HepG2 (cell line): ENCODE measurements around the gene CPS1. TPM values are rescaled to one million over a fixed set of nuclear protein-coding genes. Genes with fewer than 3 reads are reported as not detected.

Experiments
- CBFB ChIP-seq: sonication (generic); formaldehyde crosslinking; IDR thresholded peaks from 2 replicates; pipeline ENCODE4 v1.4.0; 2020; ENCODE audit warnings: missing genetic modification reagents
- DR1 ChIP-seq: sonication (generic); formaldehyde crosslinking; IDR thresholded peaks from 2 replicates; pipeline ENCODE4 v1.8.0; 2021; ENCODE audit warnings: mild to moderate bottlenecking, missing genetic modification reagents, inconsistent platforms
- EP300 ChIP-seq, 3 experiments: sonication (generic) in 1 of 3; formaldehyde crosslinking in 1 of 3; IDR thresholded peaks; 2 replicates each; pipeline versions ENCODE4 v1.5.1 to v1.6.1; 2011 to 2020; ENCODE audit warnings: low read depth in 2 of 3, low read length in 2 of 3, borderline replicate concordance in 1 of 3, improper control_type of control experiment in 1 of 3, mild to moderate bottlenecking in 1 of 3, missing genetic modification reagents in 1 of 3, moderate library complexity in 1 of 3
- FOSL2 ChIP-seq: sonication (generic); formaldehyde crosslinking; IDR thresholded peaks from 2 replicates; pipeline ENCODE4 v1.4.0; 2020; ENCODE audit warnings: missing genetic modification reagents
- HINFP ChIP-seq: sonication (generic); formaldehyde crosslinking; IDR thresholded peaks from 2 replicates; pipeline ENCODE4 v1.4.0; 2020; ENCODE audit warnings: low read depth, mild to moderate bottlenecking, missing genetic modification reagents
- NR3C1 ChIP-seq: sonication (generic); formaldehyde crosslinking; IDR thresholded peaks from 2 replicates; pipeline ENCODE4 v1.4.0; 2020; ENCODE audit warnings: missing genetic modification reagents
- RAD21 ChIP-seq: fragments of 450-650 bp; formaldehyde crosslinking; IDR thresholded peaks from 2 replicates; pipeline ENCODE4 v1.5.0; 2020; ENCODE audit warnings: mild to moderate bottlenecking
- RORA ChIP-seq: sonication (generic); formaldehyde crosslinking; IDR thresholded peaks from 2 replicates; pipeline ENCODE4 v1.5.0; 2020; ENCODE audit warnings: mild to moderate bottlenecking, missing genetic modification reagents, moderate library complexity
- SAP130 ChIP-seq: IDR thresholded peaks from 2 replicates; pipeline ENCODE4 v1.6.1; 2016; ENCODE audit warnings: low read depth
- SIX1 ChIP-seq: sonication (generic); formaldehyde crosslinking; IDR thresholded peaks from 2 replicates; pipeline ENCODE4 v1.4.0; 2020; ENCODE audit warnings: missing genetic modification reagents, borderline replicate concordance
- STAT5B ChIP-seq: sonication (generic); formaldehyde crosslinking; IDR thresholded peaks from 2 replicates; pipeline ENCODE4 v1.4.0; 2020; ENCODE audit warnings: missing genetic modification reagents
- STAT6 ChIP-seq: sonication (generic); formaldehyde crosslinking; IDR thresholded peaks from 2 replicates; pipeline ENCODE4 v1.4.0; 2020; ENCODE audit warnings: missing genetic modification reagents, mild to moderate bottlenecking, borderline replicate concordance
- TSC22D2 ChIP-seq: sonication (generic); formaldehyde crosslinking; IDR thresholded peaks from 2 replicates; pipeline ENCODE4 v1.5.1; 2020; ENCODE audit warnings: missing genetic modification reagents, mild to moderate bottlenecking, borderline replicate concordance
- ZIK1 ChIP-seq: sonication (generic); formaldehyde crosslinking; IDR thresholded peaks from 2 replicates; pipeline ENCODE4 v1.5.0; 2020; ENCODE audit warnings: mild to moderate bottlenecking, low read depth, missing genetic modification reagents, borderline replicate concordance
- ZKSCAN1 ChIP-seq: fragments of 150-350 bp; IDR thresholded peaks from 2 replicates; pipeline ENCODE4 v1.6.1; 2014; ENCODE audit warnings: low read length
- ZNF296 ChIP-seq: sonication (generic); formaldehyde crosslinking; conservative IDR thresholded peaks from 2 replicates; pipeline ENCODE4 v1.5.0; 2020; ENCODE audit warnings: mild to moderate bottlenecking, missing genetic modification reagents
- ZNF3 ChIP-seq: IDR thresholded peaks from 2 replicates; pipeline ENCODE4 v1.7.0; 2017; ENCODE audit warnings: inconsistent platforms
- ZNF549 ChIP-seq: sonication (generic); formaldehyde crosslinking; IDR thresholded peaks from 2 replicates; pipeline ENCODE4 v1.5.0; 2020; ENCODE audit warnings: missing genetic modification reagents
- ZNF639 ChIP-seq: conservative IDR thresholded peaks from 2 replicates; pipeline ENCODE4 v1.6.1; 2018; ENCODE audit warnings: missing genetic modification reagents
- ZNF660 ChIP-seq: sonication (generic); formaldehyde crosslinking; IDR thresholded peaks from 2 replicates; pipeline ENCODE4 v1.5.1; 2020; ENCODE audit warnings: mild to moderate bottlenecking, low read depth, missing genetic modification reagents, borderline replicate concordance
- ZNF691 ChIP-seq: sonication (generic); formaldehyde crosslinking; IDR thresholded peaks from 2 replicates; pipeline ENCODE4 v1.4.0; 2020; ENCODE audit warnings: missing genetic modification reagents, low read depth, mild to moderate bottlenecking, borderline replicate concordance
- ZNF740 ChIP-seq: sonication (generic); formaldehyde crosslinking; IDR thresholded peaks from 2 replicates; pipeline ENCODE4 v1.4.0; 2020; ENCODE audit warnings: missing genetic modification reagents
- polyA plus RNA-seq, 8 experiments: library from polyadenylated mRNA; depleted of rRNA in 3 of 8; stranded (reverse) in 7 of 8; unstranded in 1 of 8; fragments of >200 nt; fragmentation: Illumina TruSeq in 4 of 8; extraction: Trizol in 4 of 8; gene quantifications; 2 replicates each; pipeline versions ENCODE4 v1.2.1 to v1.2.3, GENCODE V29; 2011 to 2016; ENCODE audit warnings: low read depth in 4 of 8, missing spikeins in 1 of 8, mixed read lengths in 1 of 8; ENCODE audit not compliant: insufficient read depth in 1 of 8
- total RNA-seq, 5 experiments: library from RNA; depleted of rRNA; stranded (reverse); fragments of >200 nt; fragmentation: Illumina TruSeq; extraction: Trizol; gene quantifications; 2 replicates each; pipeline ENCODE4 v1.2.3, GENCODE V29; 2016; ENCODE audit warnings: low read depth in 1 of 5

Gene CPS1
- total and polyA plus RNA-seq, 2 of the 13 experiments (the other 11 are each of a cell fraction or from before 2014, with no cell fraction given) = 24.4 to 51.7 TPM

- TF ChIP-seq CBFB (CRISPR knock-in tag) = 0 out of 2 replicates have a peak, but pooled peaks have one; percentile 41
- TF ChIP-seq ZNF296 (CRISPR knock-in tag) = no peak
- no peak for TF ChIP-seq NR3C1
- TF ChIP-seq ZNF691 (CRISPR knock-in tag) = peak; percentile 79; the same call in 1 of the 2 replicates
- TF ChIP-seq TSC22D2 (CRISPR knock-in tag) = peak; percentile 57; the same call in 1 of the 2 replicates
- no peak for TF ChIP-seq HINFP (CRISPR knock-in tag)
- peak; percentile 89 for TF ChIP-seq SAP130 (CRISPR knock-in tag)
- no peak for TF ChIP-seq ZNF740
- TF ChIP-seq ZKSCAN1 = no peak
- no peak for TF ChIP-seq RORA (CRISPR knock-in tag)
- TF ChIP-seq STAT6 = peak; percentile 76; the same call in 1 of the 2 replicates
- peak; percentile 93 for TF ChIP-seq FOSL2 (CRISPR knock-in tag)
- no peak for TF ChIP-seq ZNF3 (CRISPR knock-in tag)
- TF ChIP-seq ZNF639 = no peak
- peak; percentile 74; the same call in 1 of the 2 replicates for TF ChIP-seq SIX1
- no peak for TF ChIP-seq STAT5B (CRISPR knock-in tag)
- no peak for TF ChIP-seq RAD21
- no peak for TF ChIP-seq DR1 (CRISPR knock-in tag)
- peak; percentile 60 to 98; a peak in 3 of 4 replicates for TF ChIP-seq EP300 (IDR thresholded peaks at IDR 0.05; ENCODE audit: low read depth in 2 of 2, low read length in 2 of 2)
- peak; percentile 84; the same call in 1 of the 2 replicates for TF ChIP-seq EP300 (CRISPR knock-in tag; IDR thresholded peaks at IDR 0.05; ENCODE audit: borderline replicate concordance)
- no peak for TF ChIP-seq ZIK1 (CRISPR knock-in tag)
- no peak for TF ChIP-seq ZNF549
- TF ChIP-seq ZNF660 (CRISPR knock-in tag) = no peak
Observed at GRCh38 chr2:210541290-210541902, 15.0 kb upstream of the CPS1 start (continued).
